Loucy (cell line): ENCODE results near the gene MAP4K1.
"Not testable (repeated sequence)": the region's sequence is repeated elsewhere in the genome, so short reads cannot be mapped to it uniquely, and the experiment has no call there.

Experiments
- H2AFZ ChIP-seq: fragments of 200-600 bp; sonication (generic); 2 replicates; pipeline ENCODE4 v1.6.0; 2016; ENCODE audit warnings: antibody characterized with exemption, mild to moderate bottlenecking, low read length, moderate library complexity
- H3F3A ChIP-seq: fragments of 200-600 bp; 2 replicates; pipeline ENCODE4 v1.6.0; 2016; ENCODE audit warnings: antibody characterized with exemption, low read depth, mild to moderate bottlenecking
- H3K27me3 ChIP-seq: fragments of 200-600 bp; sonication (generic); 2 replicates; pipeline ENCODE4 v1.6.1; 2014; ENCODE audit warnings: low read length, mild to moderate bottlenecking; ENCODE audit not compliant: insufficient read depth, poor library complexity, severe bottlenecking
- H3K36me3 ChIP-seq: fragments of 200-600 bp; sonication (generic); 2 replicates; pipeline ENCODE4 v1.6.1; 2016; ENCODE audit warnings: low read length; ENCODE audit not compliant: insufficient read depth
- H3K4me1 ChIP-seq: fragments of 200-600 bp; sonication (generic); 2 replicates; pipeline ENCODE4 v1.5.1; 2014; ENCODE audit warnings: low read length, mild to moderate bottlenecking; ENCODE audit not compliant: insufficient read depth, poor library complexity, severe bottlenecking
- H3K4me2 ChIP-seq: fragments of 200-600 bp; sonication (generic); 2 replicates; pipeline ENCODE4 v1.6.0; 2014; ENCODE audit warnings: antibody characterized with exemption, low read length, low read depth, mild to moderate bottlenecking; ENCODE audit not compliant: poor library complexity, severe bottlenecking
- H3K4me3 ChIP-seq: fragments of 200-600 bp; sonication (generic); 2 replicates; pipeline ENCODE4 v1.5.1; 2014; ENCODE audit warnings: low read length, mild to moderate bottlenecking, mixed read lengths; ENCODE audit not compliant: poor library complexity, severe bottlenecking
- H3K79me2 ChIP-seq: fragments of 200-600 bp; sonication (generic); 2 replicates; pipeline ENCODE4 v1.6.1; 2014; ENCODE audit warnings: low read length; ENCODE audit not compliant: insufficient read depth
- H3K9ac ChIP-seq: fragments of 200-600 bp; sonication (generic); 2 replicates; pipeline ENCODE4 v1.6.0; 2014; ENCODE audit warnings: mild to moderate bottlenecking, low read depth, low read length, moderate library complexity; ENCODE audit not compliant: poor library complexity, severe bottlenecking
- H3K9me2 ChIP-seq: fragments of 200-600 bp; sonication (generic); replicated peaks from 2 replicates; pipeline ENCODE4 v1.6.1; 2016; ENCODE audit warnings: low read depth, low read length, mixed read lengths
- H3K9me3 ChIP-seq: fragments of 200-600 bp; sonication (generic); 2 replicates; pipeline ENCODE4 v1.6.1; 2014; ENCODE audit warnings: mild to moderate bottlenecking, antibody characterized with exemption, low read length, low read depth; ENCODE audit not compliant: insufficient read depth
- H4K20me1 ChIP-seq: fragments of 200-600 bp; sonication (generic); 2 replicates; pipeline ENCODE4 v1.6.0; 2014; ENCODE audit warnings: antibody characterized with exemption, low read length, mild to moderate bottlenecking; ENCODE audit not compliant: insufficient read depth, poor library complexity, severe bottlenecking
- CTCF ChIP-seq: fragments of 200-600 bp; sonication (generic); conservative IDR thresholded peaks from 2 replicates; pipeline ENCODE4 v1.5.1; 2014; ENCODE audit warnings: mild to moderate bottlenecking, antibody characterized with exemption, low read length
- EZH2phosphoT487 ChIP-seq: fragments of 200-600 bp; IDR thresholded peaks from 2 replicates; pipeline ENCODE4 v1.6.1; 2018; ENCODE audit warnings: antibody characterized with exemption, mild to moderate bottlenecking, moderate library complexity, borderline replicate concordance

Gene MAP4K1

GRCh38 chr19:38634757-38635482, 17.2 kb upstream of the MAP4K1 start:
- H3K4me3 ChIP-seq: no peak overlapping the region
- H3K9ac ChIP-seq: no peak overlapping the region
- no peaks in the 10 kb centered on the region for H3K27me3 ChIP-seq
- peaks cover 3% of the 10 kb centered on the region; the same call in 1 of the 2 replicates for H3K36me3 ChIP-seq
- no peaks in the 10 kb centered on the region for H3K9me2 ChIP-seq
- no peak overlapping the region for H2AFZ ChIP-seq
- H4K20me1 ChIP-seq: no peaks in the 10 kb centered on the region
- peaks cover 4% of the 10 kb centered on the region for H3K4me1 ChIP-seq
- no peaks in the 10 kb centered on the region for H3K79me2 ChIP-seq
- H3K4me2 ChIP-seq: no peak overlapping the region
- H3F3A ChIP-seq: no peaks in the 10 kb centered on the region
- TF ChIP-seq CTCF: peak; percentile 85
- TF ChIP-seq EZH2phosphoT487: no peak
- H3K9me3 ChIP-seq: no peaks in the 10 kb centered on the region

GRCh38 chr19:38632476-38633213, 14.9 kb upstream of the MAP4K1 start:
- Histone ChIP-seq H3F3A (no peaks in the 10 kb centered on the region), H4K20me1 (no peaks in the 10 kb centered on the region), H3K79me2 (no peaks in the 10 kb centered on the region), H3K4me1 (peaks cover 4% of the 10 kb centered on the region), H3K9ac (no peak overlapping the region), H3K4me3 (no peak overlapping the region), H2AFZ (no peak overlapping the region), H3K36me3 (peaks cover 16% of the 10 kb centered on the region; the same call in 1 of the 2 replicates), H3K9me2 (no peaks in the 10 kb centered on the region), H3K4me2 (no peak overlapping the region), H3K9me3 (no peaks in the 10 kb centered on the region), H3K27me3 (no peaks in the 10 kb centered on the region)
- TF ChIP-seq EZH2phosphoT487 (no peak), CTCF (no peak)

DNA sequence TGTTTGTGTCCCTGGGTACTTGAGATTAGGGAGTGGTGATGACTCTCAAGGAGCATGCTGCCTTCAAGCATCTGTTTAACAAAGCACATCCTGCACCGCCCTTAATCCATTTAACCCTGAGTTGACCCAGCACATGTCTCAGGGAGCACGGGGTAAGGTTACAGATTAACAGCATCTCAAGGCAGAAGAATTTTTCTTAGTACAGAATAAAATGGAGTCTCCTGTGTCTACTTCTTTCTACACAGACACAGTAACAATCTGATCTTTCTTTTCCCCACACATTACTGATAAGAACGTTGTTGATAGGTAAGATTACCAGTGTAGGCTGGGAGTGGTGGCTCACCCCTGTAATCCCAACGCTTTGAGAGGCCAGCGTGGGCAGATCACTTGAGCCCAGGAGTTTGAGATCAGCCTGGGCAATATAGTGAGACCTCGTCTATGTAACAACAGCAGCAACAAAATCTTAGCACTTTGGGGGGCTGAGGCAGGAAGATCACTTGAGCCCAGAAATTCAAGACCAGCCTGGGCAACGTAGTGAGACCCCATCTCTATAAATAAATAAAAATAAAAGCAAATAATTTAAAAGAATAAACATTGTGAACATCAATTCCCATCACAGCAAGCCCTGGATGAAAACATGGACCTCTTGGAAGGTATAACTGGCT, 14.2 kb upstream of the MAP4K1 start:
- H3K79me2 ChIP-seq: not testable (repeated sequence)

DNA sequence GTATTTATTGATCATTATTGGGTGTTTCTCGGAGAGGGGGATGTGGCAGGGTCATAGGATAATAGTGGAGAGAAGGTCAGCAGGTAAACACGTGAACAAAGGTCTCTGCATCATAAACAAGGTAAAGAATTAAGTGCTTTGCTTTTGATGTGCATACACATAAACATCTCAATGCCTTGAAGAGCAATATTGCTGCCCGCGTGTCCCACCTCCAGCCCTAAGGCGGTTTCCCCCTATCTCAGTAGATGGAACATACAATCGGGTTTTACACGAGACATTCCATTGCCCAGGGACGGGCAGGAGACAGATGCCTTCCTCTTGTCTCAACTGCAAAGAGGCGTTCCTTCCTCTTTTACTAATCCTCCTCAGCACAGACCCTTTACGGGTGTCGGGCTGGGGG, 13.5 kb upstream of the MAP4K1 start:
- not testable (repeated sequence) for H3K9me2 ChIP-seq, H2AFZ ChIP-seq, H3K4me2 ChIP-seq, H3F3A ChIP-seq, H3K9ac ChIP-seq, H3K27me3 ChIP-seq, H3K4me3 ChIP-seq, H3K79me2 ChIP-seq, H3K4me1 ChIP-seq, H4K20me1 ChIP-seq, H3K9me3 ChIP-seq
- H3K36me3 ChIP-seq: peaks cover 18% of the 10 kb centered on the region; the same call in 1 of the 2 replicates

More for the DNA sequence above, 14.2 kb upstream of the MAP4K1 start:
- not testable (repeated sequence) for H3K27me3 ChIP-seq, H3K9ac ChIP-seq, H3K9me2 ChIP-seq, H3F3A ChIP-seq, H3K9me3 ChIP-seq, H3K4me3 ChIP-seq, H3K4me1 ChIP-seq, H4K20me1 ChIP-seq, H3K4me2 ChIP-seq, H2AFZ ChIP-seq
- peaks cover 16% of the 10 kb centered on the region; the same call in 1 of the 2 replicates for H3K36me3 ChIP-seq
